Pons (tissue), 1 donor: ENCODE results near the gene GLP1R.

ENCODE experiments used
- DNase-seq: peaks from one replicate; pipeline ENCODE4 v3.0.0-alpha.2; 2016; ENCODE audit warnings: low spot score

GLP1R gene

GRCh38 chr6:39048481-39049399, at the start of gene GLP1R:
GLP1R (plus strand) TSS chr6:39048781; CDS start chr6:39048841, 60 bp downstream.
- no peak for DNase-seq

GRCh38 chr6:39003072-39003471, 45.5 kb upstream of the GLP1R start:
- no peak for DNase-seq

GRCh38 chr6:39003492-39003891, 45.1 kb upstream of the GLP1R start:
- DNase-seq, result no peak

GRCh38 chr6:39004801-39005200, 43.8 kb upstream of the GLP1R start:
- DNase-seq, result no peak

- DNase-seq, result no peak
These were observed 42.8 kb upstream of the GLP1R start for GRCh38 chr6:39005774-39006173.

- no peak for DNase-seq
These were observed 41.0 kb upstream of the GLP1R start for GRCh38 chr6:39007575-39007974.

GRCh38 chr6:39008737-39009136, 39.8 kb upstream of the GLP1R start:
- DNase-seq, result no peak

- DNase-seq, result no peak
These were observed 39.1 kb upstream of the GLP1R start for GRCh38 chr6:39009476-39009875.

GRCh38 chr6:39016839-39017546, 31.6 kb upstream of the GLP1R start:
- DNase-seq, result no peak

GRCh38 chr6:39017547-39017880, 31.1 kb upstream of the GLP1R start:
- DNase-seq, result no peak

GRCh38 chr6:39018103-39018502, 30.5 kb upstream of the GLP1R start:
- DNase-seq, result no peak

GRCh38 chr6:39020136-39020535, 28.4 kb upstream of the GLP1R start:
- no peak for DNase-seq

GRCh38 chr6:39021041-39021440, 27.5 kb upstream of the GLP1R start:
- DNase-seq, result no peak

- DNase-seq, result no peak
These were observed 26.8 kb upstream of the GLP1R start for GRCh38 chr6:39021779-39022178.

- no peak for DNase-seq
These were observed 22.4 kb upstream of the GLP1R start for GRCh38 chr6:39026175-39026574.

GRCh38 chr6:39029156-39030011, 19.2 kb upstream of the GLP1R start:
- DNase-seq, result no peak

GRCh38 chr6:39035681-39036080, 12.9 kb upstream of the GLP1R start:
- DNase-seq, result no peak

- no peak for DNase-seq
These were observed 11.5 kb upstream of the GLP1R start for GRCh38 chr6:39037082-39037508.

GRCh38 chr6:39037707-39038106, 10.9 kb upstream of the GLP1R start:
- DNase-seq, result no peak

- no peak for DNase-seq
These were observed 8.4 kb upstream of the GLP1R start for GRCh38 chr6:39040080-39040673.

GRCh38 chr6:39041072-39041471, 7.5 kb upstream of the GLP1R start:
- no peak for DNase-seq

GRCh38 chr6:39043776-39044175, 4.8 kb upstream of the GLP1R start:
- DNase-seq, result no peak
